Measurements from ENCODE around the gene ABCB8.
"Not testable (repeated sequence)": the region's sequence is repeated elsewhere in the genome, so short reads cannot be mapped to it uniquely, and the experiment has no call there.

ABCB8 gene

GRCh38 chr7:150998341-150998740 lies 29.9 kb upstream of the ABCB8 start:
- DNase-seq (ENCODE audit: low spot score), result no peak

GRCh38 chr7:150999001-150999400 lies 29.2 kb upstream of the ABCB8 start:
- DNase-seq (ENCODE audit: low spot score), result no peak

- DNase-seq (ENCODE audit: low spot score), result no peak
These were observed 28.6 kb upstream of the ABCB8 start for GRCh38 chr7:150999497-151000230.

- DNase-seq (ENCODE audit: low spot score), result no peak
These were observed 27.3 kb upstream of the ABCB8 start for GRCh38 chr7:151000897-151001495.

GRCh38 chr7:151001546-151001945 lies 26.7 kb upstream of the ABCB8 start:
- no peak for DNase-seq (ENCODE audit: low spot score)

- DNase-seq (ENCODE audit: low spot score), result no peak
These were observed 24.7 kb upstream of the ABCB8 start for GRCh38 chr7:151003572-151003971.

GRCh38 chr7:151005566-151005965 lies 22.7 kb upstream of the ABCB8 start:
- no peak for DNase-seq (ENCODE audit: low spot score)

- DNase-seq (ENCODE audit: low spot score), result no peak
These were observed 21.5 kb upstream of the ABCB8 start for GRCh38 chr7:151006590-151007300.

GRCh38 chr7:151007469-151007898 lies 20.8 kb upstream of the ABCB8 start:
- DNase-seq (ENCODE audit: low spot score), result no peak

- DNase-seq (ENCODE audit: low spot score), result no peak
These were observed 20.1 kb upstream of the ABCB8 start for GRCh38 chr7:151008143-151008510.

GRCh38 chr7:151008511-151009323 lies 19.5 kb upstream of the ABCB8 start:
- peak; percentile 80 for DNase-seq (ENCODE audit: low spot score)

- no peak for DNase-seq (ENCODE audit: low spot score)
These were observed 18.8 kb upstream of the ABCB8 start for GRCh38 chr7:151009327-151010036.

GRCh38 chr7:151010037-151010306 lies 18.3 kb upstream of the ABCB8 start:
- no peak for DNase-seq (ENCODE audit: low spot score)

GRCh38 chr7:151010307-151011096 lies 17.7 kb upstream of the ABCB8 start:
- no peak for DNase-seq (ENCODE audit: low spot score)

- no peak for DNase-seq (ENCODE audit: low spot score)
These were observed 17.2 kb upstream of the ABCB8 start for GRCh38 chr7:151011097-151011409.

GRCh38 chr7:151011616-151012015 lies 16.6 kb upstream of the ABCB8 start:
- DNase-seq (ENCODE audit: low spot score), result not testable (repeated sequence)

GRCh38 chr7:151012031-151012692 lies 16.1 kb upstream of the ABCB8 start:
- DNase-seq (ENCODE audit: low spot score), result no peak

- peak; percentile 48 for DNase-seq (ENCODE audit: low spot score)
These were observed 15.3 kb upstream of the ABCB8 start for GRCh38 chr7:151012911-151013347.

GRCh38 chr7:151013356-151013732 lies 14.9 kb upstream of the ABCB8 start:
- DNase-seq (ENCODE audit: low spot score), result no peak

- peak; percentile 83 for DNase-seq (ENCODE audit: low spot score)
These were observed 14.3 kb upstream of the ABCB8 start for GRCh38 chr7:151013733-151014497.

Measured in germinal center (tissue), 1 donor.